NCI-H460 (cell line): ENCODE measurements around the gene PFDN4. TPM values are rescaled to one million over a fixed set of nuclear protein-coding genes. Genes with fewer than 3 reads are reported as not detected.

Experiments used
- DNase-seq: peaks from one replicate; pipeline ENCODE4 v3.0.0-alpha.2; 2016; ENCODE audit warnings: low read depth; ENCODE audit errors: extremely low read depth
- total RNA-seq: library from RNA; depleted of rRNA; stranded (reverse); fragments of >200 nt; shearing (Covaris generic); gene quantifications from 2 replicates; pipeline ENCODE4 v1.2.3, GENCODE V29; 2014

Gene PFDN4
- total RNA-seq, 1 experiment from 2014 or later = 149 TPM

DNA sequence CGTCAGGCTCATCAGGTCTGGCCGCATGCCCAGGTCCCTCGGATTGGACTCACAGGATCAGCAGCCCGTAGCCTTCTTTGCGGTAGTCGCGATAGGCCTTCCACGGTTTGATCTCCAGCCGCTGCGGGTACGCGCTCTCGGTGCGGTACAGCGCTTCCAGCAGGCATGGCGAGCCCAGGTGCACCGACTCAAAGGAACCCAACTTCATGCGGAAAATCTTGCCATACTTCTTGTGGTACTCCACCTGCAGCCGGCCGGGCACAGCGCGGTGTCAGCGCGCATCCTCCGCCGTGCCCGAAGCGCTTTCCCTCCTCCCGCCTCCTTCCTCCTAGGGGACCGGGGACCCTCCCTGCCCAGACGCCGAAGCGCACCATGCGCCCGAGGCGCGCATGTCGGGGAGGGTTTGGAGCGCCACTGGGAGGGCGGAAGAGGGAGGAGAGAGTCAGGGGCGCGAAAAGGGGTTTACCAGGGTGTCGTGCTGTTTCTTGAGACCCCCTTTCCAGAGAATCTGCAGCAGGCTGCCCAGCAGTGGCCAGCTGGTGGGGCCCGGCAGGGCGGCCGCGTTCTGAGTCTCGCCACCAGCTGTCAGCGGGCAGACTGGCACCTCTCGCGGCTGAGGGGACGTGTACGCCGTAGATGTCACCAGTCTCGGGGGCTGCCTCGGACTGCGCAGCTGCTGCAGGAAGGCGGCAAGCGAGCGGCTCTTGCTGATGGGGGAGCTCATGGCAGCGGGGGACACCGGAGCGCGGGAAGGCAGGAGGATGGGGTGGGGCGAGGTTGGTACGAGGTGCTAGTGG, 34.8 kb upstream of the PFDN4 start:
- DNase-seq = no peak

GRCh38 chr20:54173653-54174456, 34.0 kb upstream of the PFDN4 start, which contains the start of gene CYP24A1:
CYP24A1 (minus strand) TSS chr20:54173986; CDS start chr20:54173579, 407 bp downstream.
- no peak for DNase-seq

DNA sequence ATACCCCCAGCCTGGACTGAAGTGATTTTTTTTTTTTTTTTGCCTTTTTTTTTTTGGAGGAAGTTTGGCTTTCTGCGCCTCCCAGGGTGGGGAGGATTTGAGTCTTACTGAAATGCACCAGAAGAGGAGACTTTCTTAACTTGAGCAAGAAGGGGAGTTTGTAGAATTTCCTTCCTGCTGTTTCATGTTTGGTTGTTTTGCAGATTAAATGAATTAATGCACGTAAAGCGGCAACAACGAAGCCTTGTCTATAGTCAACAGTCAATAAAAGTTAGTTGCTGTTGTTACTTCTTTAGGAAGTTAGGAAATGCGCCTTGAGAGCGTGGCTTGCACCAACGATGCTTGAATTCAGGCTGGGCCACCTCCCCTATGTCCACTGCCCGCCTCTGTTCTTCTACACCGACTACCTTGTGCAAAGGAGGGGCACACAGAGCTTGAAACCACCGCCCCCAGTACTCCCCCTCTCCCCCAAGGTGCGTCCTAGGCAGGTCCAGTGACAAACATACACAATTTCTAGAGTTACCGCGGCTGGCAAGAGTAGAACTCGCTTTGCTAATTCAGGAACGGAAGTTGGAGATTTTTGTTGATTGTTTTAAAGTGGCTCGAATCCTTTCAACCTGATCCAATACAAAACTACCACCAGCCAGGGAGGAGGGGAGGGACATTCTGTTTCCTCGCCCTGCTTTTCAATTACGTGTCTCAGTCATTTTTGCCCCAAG, 33.3 kb upstream of the PFDN4 start:
- DNase-seq = no peak

DNA sequence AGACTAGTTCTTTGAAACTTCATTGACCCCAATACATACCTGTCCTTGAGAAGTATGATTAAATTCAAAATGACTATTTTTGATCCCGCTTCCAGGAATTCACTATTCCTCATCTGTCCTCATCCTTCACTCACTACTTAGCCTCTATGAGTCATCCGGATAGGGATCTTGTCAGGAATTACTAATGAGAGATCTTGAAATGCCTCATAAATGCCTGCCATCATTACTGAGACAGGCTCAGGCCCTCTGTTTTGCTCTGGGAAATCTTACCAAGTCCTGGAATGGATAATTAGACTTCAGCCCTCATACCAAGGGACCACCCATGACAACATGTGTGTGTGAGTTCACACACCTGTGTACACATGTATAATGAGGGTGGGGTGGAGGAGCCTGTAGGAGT, 31.3 kb upstream of the PFDN4 start:
- no peak for DNase-seq

DNA sequence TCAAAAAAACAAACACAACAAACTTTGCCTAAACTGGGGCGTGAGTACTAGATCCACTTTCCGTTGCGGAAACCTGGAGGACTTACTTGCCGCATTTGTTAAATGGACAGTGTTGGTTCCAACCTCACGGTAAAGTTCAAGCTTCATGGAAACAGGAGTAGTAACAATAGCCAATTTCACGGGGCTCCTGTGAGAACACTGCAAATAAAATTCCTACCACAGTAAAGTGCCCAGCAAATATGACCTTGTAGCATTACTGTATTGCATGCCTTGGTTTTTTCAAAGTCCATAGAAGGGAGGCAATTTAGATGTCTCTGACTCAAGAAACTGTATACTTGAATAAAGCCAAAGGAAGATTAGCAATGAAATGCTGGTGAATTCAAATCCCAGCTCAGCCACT, 30.5 kb upstream of the PFDN4 start:
- no peak for DNase-seq

DNA sequence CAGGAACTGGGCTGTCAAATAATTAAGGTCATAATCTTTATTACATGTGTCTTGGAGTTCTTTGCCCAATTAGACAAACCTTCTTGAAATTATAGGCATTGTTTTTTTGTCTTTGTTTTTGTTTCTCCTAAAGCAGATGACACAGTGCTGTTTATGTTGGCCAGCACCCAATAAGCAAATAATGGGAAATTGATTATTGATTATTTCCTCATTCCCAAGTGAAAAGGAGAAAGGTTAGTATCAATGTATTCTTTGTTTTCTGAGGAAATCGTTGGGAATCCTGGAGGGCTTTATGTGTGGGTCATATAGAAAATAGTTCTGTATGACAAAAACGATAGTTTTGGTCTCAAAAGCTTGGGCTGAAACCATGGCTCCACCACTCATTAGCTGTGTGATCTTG, 29.6 kb upstream of the PFDN4 start:
- DNase-seq = no peak

GRCh38 chr20:54179946-54180345, 27.9 kb upstream of the PFDN4 start:
- DNase-seq = no peak

- DNase-seq = no peak
Observed at GRCh38 chr20:54180931-54181330, 27.0 kb upstream of the PFDN4 start.

DNA sequence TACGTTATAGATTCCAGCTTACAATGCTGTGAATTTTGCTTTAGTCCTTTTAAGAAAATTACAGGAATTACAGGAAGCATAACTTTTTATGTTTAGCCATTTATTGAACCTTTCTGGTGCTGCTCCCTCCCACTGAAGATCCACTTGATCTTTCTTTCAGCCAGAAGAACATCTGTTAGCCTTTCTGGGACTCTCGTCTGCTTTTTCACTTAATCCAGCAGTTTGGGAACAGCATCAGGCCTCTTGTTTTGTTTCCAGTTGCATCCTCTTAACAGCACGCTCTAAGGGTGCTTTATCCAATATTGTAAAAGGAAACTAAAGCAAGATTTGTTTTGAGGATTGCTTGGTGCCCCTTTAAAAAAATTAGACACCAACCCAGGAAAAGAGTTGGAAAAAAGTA, 23.8 kb upstream of the PFDN4 start:
- DNase-seq = no peak

DNA sequence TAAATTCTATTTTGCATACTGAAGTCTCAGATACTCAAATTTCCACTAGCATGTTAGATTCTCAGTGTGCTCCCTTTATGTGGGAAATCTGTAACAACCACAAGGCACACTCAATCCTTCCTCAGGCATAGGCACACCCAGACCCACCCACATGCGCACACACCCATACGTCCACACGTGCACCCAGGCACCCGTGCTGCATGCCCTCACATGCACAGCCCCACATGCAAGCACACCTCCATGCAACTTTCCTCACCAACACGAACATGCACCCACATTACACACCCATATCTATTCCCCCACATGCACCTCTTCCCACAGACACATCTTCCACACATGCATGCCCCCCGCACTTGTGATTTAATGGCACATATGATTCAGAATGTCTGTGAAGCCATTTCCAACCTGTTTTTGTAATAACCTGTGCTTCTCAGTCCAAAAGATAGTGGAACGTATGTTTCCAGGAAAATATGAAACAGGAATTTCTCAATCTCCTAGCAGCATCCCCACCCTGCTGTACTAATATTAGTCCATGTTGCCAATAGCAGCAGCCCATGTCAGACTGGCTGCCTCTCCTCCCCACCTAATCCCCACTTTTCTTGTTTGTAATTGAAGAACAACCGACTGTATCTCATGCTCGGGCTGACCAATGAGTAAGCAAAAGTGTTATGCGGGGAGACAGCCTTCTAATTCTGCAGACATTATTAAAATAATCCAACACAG, 22.8 kb upstream of the PFDN4 start:
- DNase-seq = no peak

GRCh38 chr20:54188132-54188849, 19.6 kb upstream of the PFDN4 start:
- DNase-seq = no peak

GRCh38 chr20:54189630-54190029, 18.3 kb upstream of the PFDN4 start:
- no peak for DNase-seq

DNA sequence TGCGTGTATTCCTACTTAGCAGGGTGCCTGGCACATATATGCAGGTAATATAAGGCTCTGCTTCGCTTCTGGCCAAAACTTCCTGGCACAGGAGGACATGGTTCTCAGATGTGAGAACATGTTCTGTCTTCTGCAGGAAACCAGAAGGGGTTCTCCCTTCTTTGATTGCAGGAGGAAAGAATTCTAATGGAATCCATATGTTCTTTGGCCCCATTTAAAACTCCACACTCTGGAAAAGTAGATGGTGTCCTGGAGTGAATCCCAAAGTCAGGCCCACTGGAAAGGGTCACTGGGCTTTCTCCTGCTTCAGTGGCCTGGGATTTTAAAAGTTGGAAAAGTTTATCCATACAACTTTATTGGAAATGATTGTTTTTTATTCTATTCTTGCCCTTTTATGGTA, 17.7 kb upstream of the PFDN4 start:
- DNase-seq = no peak

- no peak for DNase-seq
Observed at GRCh38 chr20:54193817-54194216, 14.1 kb upstream of the PFDN4 start.

GRCh38 chr20:54194724-54195438, 13.0 kb upstream of the PFDN4 start:
- no peak for DNase-seq

DNA sequence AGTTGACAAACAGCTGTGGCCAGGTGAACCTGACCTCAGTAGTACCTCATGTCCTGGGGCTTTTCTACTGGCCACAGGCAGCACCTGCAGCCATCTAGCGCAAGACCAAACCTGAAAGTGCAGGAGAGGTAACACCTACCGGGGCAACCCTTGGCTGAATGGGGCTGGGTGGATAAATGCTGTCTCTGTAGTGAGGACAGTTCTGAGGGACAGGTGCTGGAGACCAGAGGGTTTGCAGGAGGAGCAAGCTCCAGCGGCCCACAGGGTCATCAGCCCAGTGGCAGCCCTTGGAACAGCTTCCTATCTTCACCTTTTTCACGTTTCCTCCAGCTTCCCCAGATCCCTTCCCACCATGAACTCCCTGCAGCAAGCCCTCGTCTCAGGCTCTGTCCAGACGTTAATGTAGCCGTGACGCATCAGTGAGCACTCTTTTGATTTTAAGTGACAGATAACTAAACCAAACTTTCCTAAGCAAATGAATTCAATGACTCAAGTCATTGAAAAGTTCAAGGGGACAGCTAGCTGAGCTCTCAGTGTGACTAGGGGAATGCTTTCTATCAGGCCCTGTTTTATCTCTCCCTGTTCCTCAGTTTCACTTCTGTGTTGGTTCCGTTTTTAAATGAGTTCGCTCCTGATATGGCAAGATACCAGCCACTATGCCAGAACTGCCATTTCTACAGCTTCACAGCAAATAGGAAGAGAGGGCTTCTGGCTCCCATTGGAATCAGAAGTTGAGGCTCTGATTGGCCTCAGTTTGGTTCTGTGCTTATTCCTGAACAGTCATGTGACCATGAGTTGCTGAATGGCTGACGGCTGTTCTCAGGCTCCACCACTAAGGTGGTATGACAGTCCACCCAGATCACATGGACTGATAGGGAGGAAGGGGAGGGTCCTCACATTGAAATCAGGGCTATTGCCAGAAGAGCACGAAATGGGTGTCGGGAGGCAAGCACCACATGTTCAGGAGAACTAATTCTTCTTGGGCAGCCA, 12.1 kb upstream of the PFDN4 start:
- no peak for DNase-seq

DNA sequence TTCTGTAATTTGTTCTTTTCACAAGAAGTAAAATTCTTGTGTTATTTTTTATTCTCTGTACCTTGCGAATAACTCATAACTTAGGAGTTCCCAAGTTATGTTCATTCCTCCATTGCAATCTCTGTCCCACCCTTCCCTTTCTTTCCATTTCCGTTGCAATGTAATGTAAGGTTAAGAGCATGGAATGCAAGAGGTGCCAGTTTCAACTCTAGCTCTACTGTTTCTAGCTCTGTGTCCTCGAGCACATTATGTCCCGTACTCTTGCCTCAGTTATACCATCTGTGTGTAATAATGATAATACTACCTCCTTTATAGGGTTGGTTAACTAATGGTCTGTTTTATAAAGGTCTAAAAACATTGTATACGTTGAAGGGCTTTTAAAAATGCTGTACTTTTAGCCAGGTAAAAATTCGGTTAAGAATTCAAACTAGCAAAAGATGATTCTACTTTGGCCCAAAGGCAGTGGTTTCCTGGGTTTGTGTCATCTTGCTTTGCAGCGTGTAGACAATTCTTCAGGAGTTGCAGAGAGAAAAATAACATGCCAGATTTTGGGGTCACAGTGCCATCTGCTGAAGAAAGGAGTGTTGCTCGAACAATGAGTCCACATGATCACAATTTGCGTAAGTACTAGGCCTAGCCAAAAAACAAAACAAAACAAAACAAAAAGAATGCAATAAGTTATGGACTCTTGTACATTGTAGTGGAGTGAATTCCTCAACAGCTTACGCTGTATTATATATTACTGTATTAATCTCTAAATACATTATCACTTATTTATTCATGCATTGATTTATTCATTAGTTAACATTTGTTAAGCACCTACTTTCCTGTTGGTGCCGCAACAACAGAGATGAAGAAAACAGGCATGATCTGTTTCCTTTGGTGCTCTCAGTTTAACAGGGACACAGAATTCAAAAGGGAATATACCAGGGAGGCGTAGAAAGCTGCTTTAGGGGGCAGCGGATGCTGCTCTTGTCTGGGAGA, 10.0 kb upstream of the PFDN4 start:
- DNase-seq = no peak
